Kidney (tissue), 14 donors: ENCODE measurements around the gene NOTCH1. TPM values are rescaled to one million over a fixed set of nuclear protein-coding genes. Genes with fewer than 3 reads are reported as not detected.

ENCODE experiments used
- DNase-seq, 5 donors: peaks; one replicate each; pipeline ENCODE4 v3.0.0-alpha.2; 2013 to 2020
- FAIRE-seq: peaks from 2 replicates; lab custom pipeline; 2012; peaks lifted over from hg19 to GRCh38; lab: Jason Lieb, UNC
- H3K27ac ChIP-seq, 2 donors: one replicate each; pipeline ENCODE4 v1.7.0; 2013; ENCODE audit warnings: low read depth in 2 of 2, low read length in 2 of 2, inconsistent platforms in 1 of 2
- H3K27me3 ChIP-seq: one replicate; pipeline ENCODE4 v1.7.1; 2013; ENCODE audit warnings: low read length, inconsistent platforms; ENCODE audit not compliant: control insufficient read depth, insufficient read depth
- H3K36me3 ChIP-seq, 3 donors: one replicate each; pipeline versions ENCODE4 v1.7.0 to v1.7.1; 2013; ENCODE audit warnings: low read length in 3 of 3, control low read depth in 1 of 3, inconsistent platforms in 1 of 3; ENCODE audit not compliant: insufficient read depth in 3 of 3, control insufficient read depth in 2 of 3
- H3K4me1 ChIP-seq, 3 donors: one replicate each; pipeline versions ENCODE4 v1.7.0 to v1.7.1; 2013; ENCODE audit warnings: low read length in 3 of 3, inconsistent platforms in 1 of 3, low read depth in 1 of 3; ENCODE audit not compliant: control insufficient read depth in 2 of 3, insufficient read depth in 2 of 3
- H3K4me3 ChIP-seq, 3 donors: one replicate each; pipeline versions ENCODE4 v1.7.0 to v1.8.1; 2013; ENCODE audit warnings: low read length in 3 of 3, control low read depth in 1 of 3, inconsistent platforms in 1 of 3
- H3K9ac ChIP-seq, 3 donors: one replicate each; pipeline versions ENCODE4 v1.7.0 to v1.7.1; 2013; ENCODE audit warnings: low read length in 3 of 3, control low read depth in 1 of 3, inconsistent platforms in 1 of 3
- H3K9me3 ChIP-seq, 3 donors: one replicate each; pipeline versions ENCODE4 v1.7.0 to v1.7.1; 2013; ENCODE audit warnings: low read length in 3 of 3, control low read depth in 1 of 3, inconsistent platforms in 1 of 3; ENCODE audit not compliant: control insufficient read depth in 2 of 3, insufficient read depth in 1 of 3
- intact Hi-C: fragments of 100-400 bp; cut with DNase I; formaldehyde crosslinking; loops from one replicate; pipeline ENCODE4 v1.11.1; 2022
- polyA plus RNA-seq: library from polyadenylated mRNA; stranded (reverse); fragments of 350-450 nt; fragmentation: Illumina TruSeq; extraction: RNeasy Lipid Tissue Mini Kit (QIAGEN cat#74804); gene quantifications from one replicate; pipeline ENCODE4 v1.2.3, GENCODE V29; 2014; ENCODE audit warnings: low read depth, low replicate concordance; ENCODE audit not compliant: insufficient read depth
- total RNA-seq: library from RNA; stranded (reverse); fragmentation: NEBNext Ultra II Directional; extraction: Animal tissue kit (Norgen Biotek cat#: 25700); gene quantifications from one replicate; pipeline ENCODE4 v1.2.1, GENCODE V29; 2021
- TF ChIP-seq, protein P1 (sequence below): IDR thresholded peaks from 3 replicates; pipeline ENCODE4 v1.5.1; 2012; ENCODE audit warnings: mild to moderate bottlenecking, moderate library complexity, borderline replicate concordance; ENCODE audit not compliant: insufficient read depth; ENCODE audit errors: extremely low read depth
- donor health status: control.
- donor health status: control.
- donor health status: control.
- donor health status: control.
- donor health status: control.
- donor health status: DM: yes; HTN: yes; CAD: no.
- donor health status: Normal renal cell carcinoma (clear cell type).

The NOTCH1 gene
- total and polyA plus RNA-seq, 2 donors from 2014 or later, result 6.5 to 77.2 TPM

DNA sequence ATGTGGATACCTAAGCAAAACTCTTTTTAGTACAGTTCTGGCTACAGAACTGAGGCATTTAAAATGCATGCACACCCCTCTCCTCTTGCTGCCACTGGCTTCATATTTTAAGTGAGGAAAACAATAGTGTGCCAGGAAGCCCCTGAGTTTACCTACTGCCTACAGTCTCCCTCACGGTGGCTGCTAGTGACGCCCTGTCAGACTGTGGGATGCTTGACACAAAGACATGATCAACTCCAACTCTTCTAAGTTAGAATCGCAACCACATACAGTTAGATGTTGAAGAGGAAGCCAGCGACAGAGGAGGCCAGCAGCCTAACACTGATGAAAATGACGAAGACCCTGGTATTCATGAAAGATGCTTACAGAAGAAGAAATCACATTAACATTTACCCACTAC, 64.3 kb downstream of the NOTCH1 start:
- FAIRE-seq, result no peak
- peaks cover 0 to 23% (median 17%) of the 10 kb centered on the region in 3 donors for H3K4me1 ChIP-seq
- peaks cover 0 to 13% (median 9%) of the 10 kb centered on the region in 3 donors for H3K36me3 ChIP-seq
- H3K9ac ChIP-seq, result peak overlapping the region in 2 of 3 donors; percentile 19 to 56
- H3K9me3 ChIP-seq, result no peaks in the 10 kb centered on the region
- TF ChIP-seq, protein P1, sequence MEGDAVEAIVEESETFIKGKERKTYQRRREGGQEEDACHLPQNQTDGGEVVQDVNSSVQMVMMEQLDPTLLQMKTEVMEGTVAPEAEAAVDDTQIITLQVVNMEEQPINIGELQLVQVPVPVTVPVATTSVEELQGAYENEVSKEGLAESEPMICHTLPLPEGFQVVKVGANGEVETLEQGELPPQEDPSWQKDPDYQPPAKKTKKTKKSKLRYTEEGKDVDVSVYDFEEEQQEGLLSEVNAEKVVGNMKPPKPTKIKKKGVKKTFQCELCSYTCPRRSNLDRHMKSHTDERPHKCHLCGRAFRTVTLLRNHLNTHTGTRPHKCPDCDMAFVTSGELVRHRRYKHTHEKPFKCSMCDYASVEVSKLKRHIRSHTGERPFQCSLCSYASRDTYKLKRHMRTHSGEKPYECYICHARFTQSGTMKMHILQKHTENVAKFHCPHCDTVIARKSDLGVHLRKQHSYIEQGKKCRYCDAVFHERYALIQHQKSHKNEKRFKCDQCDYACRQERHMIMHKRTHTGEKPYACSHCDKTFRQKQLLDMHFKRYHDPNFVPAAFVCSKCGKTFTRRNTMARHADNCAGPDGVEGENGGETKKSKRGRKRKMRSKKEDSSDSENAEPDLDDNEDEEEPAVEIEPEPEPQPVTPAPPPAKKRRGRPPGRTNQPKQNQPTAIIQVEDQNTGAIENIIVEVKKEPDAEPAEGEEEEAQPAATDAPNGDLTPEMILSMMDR, result no peak
- H3K27ac ChIP-seq, result no peak overlapping the region
- DNase-seq, result no peak
- H3K4me3 ChIP-seq, result peak overlapping the region; percentile 40 to 88 (median 70)
- no peaks in the 10 kb centered on the region for H3K27me3 ChIP-seq
- intact Hi-C loops, result no loop called here

DNA sequence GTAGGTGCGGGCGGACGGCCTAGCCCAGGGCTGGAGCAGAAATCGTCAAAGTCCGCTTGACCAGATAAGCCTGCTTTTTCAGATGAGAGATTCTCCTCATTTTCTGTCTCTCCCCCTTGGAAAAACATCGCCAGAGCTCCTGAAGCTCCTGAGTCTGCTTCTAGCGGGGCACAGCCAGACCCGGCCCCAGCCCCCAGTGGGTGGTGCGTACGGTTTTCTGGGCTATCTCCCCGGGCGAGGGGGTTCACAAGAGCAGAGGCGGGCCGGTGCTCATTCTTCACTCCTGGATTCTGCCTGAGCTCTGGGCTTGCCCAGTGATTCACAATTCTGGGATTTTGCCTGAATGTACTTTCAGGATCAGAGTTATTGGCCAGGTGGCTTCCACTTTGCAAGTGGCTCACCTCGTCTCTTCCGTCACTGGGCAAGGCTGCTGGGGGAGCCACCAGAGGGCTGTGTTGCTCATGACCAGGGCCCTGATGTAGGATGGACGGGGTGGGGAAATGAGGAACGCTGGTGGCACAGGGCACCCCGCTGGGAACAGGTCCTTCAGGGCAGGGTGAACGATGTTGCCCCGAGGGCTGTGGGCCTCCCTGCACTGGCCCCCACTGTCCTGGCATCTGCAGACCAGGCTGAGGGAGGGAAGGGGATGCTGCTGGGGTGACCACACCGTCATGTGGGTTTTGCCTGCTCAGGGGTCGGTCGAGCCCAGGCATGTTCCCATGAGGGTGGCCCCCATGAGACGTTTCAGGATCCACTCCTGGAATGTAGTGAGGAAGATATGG, 69.3 kb downstream of the NOTCH1 start:
- DNase-seq (no peak), FAIRE-seq (no peak)
- peaks cover 0 to 6% (median 3%) of the 10 kb centered on the region in 3 donors for H3K4me1 ChIP-seq
- no peak overlapping the region for H3K9ac ChIP-seq
- H3K27me3 ChIP-seq, result no peaks in the 10 kb centered on the region
- H3K27ac ChIP-seq, result no peak overlapping the region
- no peaks in the 10 kb centered on the region for H3K9me3 ChIP-seq
- H3K36me3 ChIP-seq, result peaks cover 2 to 49% (median 37%) of the 10 kb centered on the region in 3 donors
- TF ChIP-seq, protein P1, result no peak
- intact Hi-C loops, result no loop called here
- no peak overlapping the region for H3K4me3 ChIP-seq

DNA sequence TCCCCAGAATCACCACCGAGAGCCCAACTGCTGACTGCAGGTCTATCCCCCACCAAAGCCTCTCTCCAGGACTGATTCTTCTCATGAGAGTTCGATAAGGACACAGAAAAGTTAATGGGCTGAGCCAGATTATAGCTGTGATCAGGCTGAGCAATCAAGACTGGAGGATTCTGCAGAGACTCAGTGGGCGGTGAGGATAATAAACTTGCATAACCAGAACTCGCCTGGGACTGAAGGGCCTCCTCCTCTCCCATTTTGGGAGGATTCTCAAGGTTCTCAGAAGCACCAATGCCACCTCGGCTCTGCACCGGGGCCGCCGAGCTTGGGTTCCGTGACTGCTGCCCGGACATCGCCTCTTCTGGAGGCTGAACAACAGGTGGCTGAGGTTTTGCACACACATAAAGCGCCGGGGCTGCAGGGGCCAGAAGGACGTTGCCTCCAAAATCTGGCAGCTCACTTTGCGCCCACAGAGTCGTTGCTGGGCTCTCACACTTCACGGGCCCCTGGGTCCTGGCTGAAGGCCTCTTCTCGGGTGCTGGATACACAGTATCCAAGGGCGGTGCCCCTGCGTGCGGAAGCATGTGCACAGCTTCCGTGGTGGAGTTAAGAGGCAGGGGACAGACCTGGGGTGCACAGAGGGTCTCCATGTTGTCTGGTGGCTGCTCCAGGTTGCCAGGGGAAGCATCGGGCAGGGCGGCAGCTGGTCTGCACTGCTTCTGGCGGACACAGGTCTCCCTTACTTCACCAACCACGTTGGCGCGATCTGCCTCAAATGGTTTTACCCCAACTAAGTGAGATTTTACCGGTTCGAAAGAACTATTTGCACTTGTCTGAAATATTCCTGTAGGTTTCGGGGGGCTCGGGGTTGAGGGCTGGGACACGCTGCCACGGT, 70.6 kb downstream of the NOTCH1 start:
- TF ChIP-seq, protein P1, result no peak
- DNase-seq (no peak), FAIRE-seq (no peak)
- Histone ChIP-seq H3K9me3 (no peaks in the 10 kb centered on the region), H3K4me1 (peaks cover 0 to 7% (median 4%) of the 10 kb centered on the region in 3 donors), H3K9ac (no peak overlapping the region), H3K27ac (no peak overlapping the region), H3K4me3 (no peak overlapping the region), H3K27me3 (no peaks in the 10 kb centered on the region), H3K36me3 (peaks cover 2 to 61% (median 40%) of the 10 kb centered on the region in 3 donors)
- intact Hi-C loops, result no loop called here
